HuH-7.5 (cell line): Measurements from ENCODE around the gene PLPPR1.
"Not testable (repeated sequence)": the region's sequence is repeated elsewhere in the genome, so short reads cannot be mapped to it uniquely, and the experiment has no call there.

Source experiments
- DNase-seq: peaks from one replicate; pipeline ENCODE4 v3.0.0; 2011; ENCODE audit warnings: low spot score

Gene PLPPR1

GRCh38 chr9:101307051-101307450 lies 278.5 kb downstream of the PLPPR1 start:
- DNase-seq: no peak

DNA sequence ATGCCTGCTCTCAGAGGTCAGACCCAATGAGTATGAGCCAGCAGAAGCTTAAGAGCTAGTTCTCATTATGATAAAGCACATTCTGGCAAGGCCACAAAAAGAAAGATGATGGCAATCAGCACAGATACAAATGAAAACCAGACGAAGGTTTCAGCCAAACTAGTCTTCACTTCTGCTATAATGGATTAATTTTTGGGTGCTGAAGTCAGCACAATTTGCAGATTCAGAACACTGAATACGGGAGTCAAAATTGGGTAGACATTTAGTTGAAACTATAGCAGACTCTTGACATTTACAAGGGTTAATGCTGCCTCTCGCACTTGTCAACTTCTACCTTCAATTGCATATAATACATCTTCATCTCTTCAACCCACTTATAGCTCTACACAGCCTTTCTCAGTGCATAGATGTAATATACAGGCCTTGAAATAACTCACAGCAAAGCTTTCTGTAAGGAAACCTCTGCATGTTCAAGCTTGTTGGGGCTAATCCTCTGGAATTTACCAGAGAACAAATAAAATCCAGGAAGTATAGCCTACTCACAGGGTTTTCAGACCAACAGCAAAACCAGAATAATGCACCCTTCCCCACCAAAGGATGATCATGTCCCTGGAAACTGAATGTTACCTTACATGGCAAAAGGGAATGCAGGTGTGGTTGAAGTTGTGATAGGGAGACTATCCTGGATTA lies 279.1 kb downstream of the PLPPR1 start:
- DNase-seq: no peak

DNA sequence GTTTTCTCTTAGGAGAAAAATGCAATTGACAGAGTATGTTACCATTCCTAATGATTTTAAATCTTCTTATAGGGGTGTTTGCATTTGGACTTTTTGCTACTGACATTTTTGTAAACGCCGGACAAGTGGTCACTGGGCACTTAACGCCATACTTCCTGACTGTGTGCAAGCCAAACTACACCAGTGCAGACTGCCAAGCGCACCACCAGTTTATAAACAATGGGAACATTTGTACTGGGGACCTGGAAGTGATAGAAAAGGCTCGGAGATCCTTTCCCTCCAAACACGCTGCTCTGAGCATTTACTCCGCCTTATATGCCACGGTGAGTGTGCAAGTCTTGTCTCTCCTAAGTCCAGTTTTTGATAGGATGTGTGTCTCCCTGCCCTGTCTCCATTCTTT lies 280.6 kb downstream of the PLPPR1 start:
- DNase-seq: no peak

DNA sequence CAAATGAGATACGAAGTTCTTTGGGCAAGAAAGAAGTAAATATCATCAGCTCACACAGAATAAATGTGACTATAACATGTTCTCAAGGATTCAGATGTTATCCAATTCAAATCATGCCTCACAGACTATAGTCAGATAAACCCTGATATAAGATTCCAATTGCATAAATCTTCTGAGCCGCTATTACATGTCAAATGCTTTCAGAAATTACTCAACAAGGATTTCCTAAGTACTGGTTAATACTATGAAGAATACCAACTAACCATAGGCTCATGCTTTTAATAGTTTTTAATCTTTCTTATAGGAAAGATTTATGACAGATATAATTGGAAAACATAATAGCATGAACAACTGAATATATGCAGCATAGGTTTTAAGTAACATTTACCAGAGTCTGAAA lies 282.7 kb downstream of the PLPPR1 start:
- no peak for DNase-seq

GRCh38 chr9:101311758-101312420 lies 283.4 kb downstream of the PLPPR1 start:
- DNase-seq: peak; percentile 29

DNA sequence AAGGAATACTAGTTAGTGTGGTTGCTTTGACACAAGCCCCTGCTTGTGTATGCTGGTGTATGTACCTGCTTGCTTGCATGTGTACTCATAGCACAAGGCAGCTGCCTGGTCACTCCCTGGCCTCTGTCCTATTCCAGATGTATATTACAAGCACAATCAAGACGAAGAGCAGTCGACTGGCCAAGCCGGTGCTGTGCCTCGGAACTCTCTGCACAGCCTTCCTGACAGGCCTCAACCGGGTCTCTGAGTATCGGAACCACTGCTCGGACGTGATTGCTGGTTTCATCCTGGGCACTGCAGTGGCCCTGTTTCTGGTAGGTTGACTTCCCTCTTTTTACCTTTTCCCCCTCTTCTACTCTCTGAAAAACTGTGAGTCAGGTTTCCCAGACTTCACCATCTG lies 284.1 kb downstream of the PLPPR1 start:
- DNase-seq: no peak

DNA sequence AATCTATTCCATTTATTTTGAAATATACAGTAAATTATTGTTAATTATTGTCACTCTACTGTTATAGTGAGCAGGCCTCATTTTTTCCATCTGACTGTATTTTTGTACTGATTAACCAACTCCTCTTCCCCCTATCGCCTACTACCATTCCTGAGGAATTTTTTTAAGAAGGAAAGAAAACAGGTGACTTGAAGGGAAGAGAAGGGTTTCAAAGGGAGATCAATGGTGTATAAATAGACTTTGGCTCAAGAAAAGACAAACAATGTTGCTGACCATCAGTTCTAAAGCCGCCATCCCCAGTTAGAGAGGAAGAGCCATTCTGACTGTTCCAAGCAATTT lies 286.6 kb downstream of the PLPPR1 start:
- DNase-seq: no peak

DNA sequence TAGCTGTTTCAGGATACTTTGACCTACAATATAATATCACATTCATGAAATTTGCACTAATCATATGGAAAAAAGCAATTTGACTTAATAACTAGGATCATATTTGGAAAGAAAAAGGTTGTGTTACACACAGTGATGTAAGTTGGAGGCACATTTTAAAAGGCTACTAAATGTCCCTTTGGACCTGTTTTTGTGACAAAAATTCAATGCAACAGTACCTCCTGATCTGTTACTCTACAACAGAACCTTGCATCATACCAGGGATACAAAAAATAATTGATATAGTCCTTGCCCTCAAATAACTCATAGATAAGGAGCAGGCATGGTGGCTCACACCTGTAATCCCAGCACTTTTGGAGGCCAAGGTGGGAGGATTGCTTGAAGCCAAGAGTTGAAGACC lies 289.2 kb downstream of the PLPPR1 start:
- DNase-seq: no peak

- no peak for DNase-seq
These were observed 294.6 kb downstream of the PLPPR1 start for GRCh38 chr9:101323129-101323528.

DNA sequence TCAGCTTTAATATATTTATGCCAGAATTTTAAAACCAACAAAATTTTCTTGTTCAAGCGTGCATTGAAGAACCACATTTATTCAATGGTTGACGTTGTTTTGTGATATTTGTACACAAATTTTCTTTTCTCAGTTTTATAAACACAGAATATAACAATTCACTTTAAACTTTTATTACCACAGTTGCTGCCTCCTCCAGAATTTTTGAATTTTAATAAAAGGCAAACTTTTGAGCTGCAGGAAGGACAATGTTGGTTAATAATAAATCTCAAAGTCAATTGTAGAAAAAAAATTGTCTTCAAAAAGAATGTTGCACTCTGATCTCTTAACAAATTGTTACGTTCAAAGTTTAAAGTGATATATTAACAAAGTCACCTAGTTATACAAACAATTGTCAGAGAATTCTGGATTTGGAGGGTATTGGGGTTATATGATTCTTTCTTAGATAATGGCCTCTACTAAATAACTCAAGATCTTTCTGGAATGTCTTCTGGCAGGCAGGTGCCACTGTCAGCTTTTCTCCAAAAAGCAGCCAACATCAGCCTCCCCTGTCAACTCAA lies 295.8 kb downstream of the PLPPR1 start:
- DNase-seq: no peak

DNA sequence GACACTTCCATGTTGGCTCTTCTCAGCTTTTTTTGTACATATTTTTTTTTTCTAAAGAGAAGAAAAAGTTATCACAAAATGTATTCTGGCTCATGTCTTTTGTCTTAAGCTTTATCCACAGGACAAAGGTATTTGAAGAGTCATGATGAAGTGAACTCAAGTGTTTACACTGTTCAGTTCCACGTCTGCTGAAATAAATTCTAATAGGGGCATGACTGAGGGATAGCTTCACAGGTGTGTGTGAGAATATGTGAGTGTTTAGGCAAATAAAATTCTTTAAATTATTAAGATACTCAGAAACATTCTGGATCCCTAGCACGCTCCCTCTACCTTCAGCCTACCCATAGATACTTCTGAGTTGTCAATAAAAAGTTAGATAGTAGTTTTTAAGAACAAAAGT lies 296.5 kb downstream of the PLPPR1 start:
- no peak for DNase-seq

- no peak for DNase-seq
These were observed 297.5 kb downstream of the PLPPR1 start for GRCh38 chr9:101326035-101326434.

GRCh38 chr9:101326501-101326900 lies 298.0 kb downstream of the PLPPR1 start:
- DNase-seq: no peak

DNA sequence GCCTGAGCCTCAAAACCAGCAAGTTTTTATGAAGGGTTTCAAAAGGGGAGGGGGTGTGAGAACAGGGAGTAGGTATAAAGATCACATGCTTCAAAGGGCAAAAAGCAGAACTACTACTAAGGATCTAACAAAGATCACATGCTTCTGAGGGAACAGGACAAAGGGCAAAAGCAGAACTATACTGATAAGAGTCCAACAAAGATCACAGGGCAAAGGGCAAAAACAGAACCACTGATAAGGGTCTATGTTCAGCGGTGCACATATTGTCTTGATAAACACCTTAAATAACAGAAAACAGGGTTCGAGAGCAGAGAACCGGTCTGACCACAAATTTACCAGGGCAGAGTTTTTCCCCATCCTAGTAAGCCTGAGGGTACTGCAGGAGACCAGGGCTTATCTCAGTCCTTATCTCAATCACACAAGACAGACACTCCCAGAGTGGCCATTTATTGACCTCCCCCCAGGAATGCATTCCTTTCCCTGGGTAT lies 298.9 kb downstream of the PLPPR1 start:
- not testable (repeated sequence) for DNase-seq

GRCh38 chr9:101332362-101332761 lies 303.8 kb downstream of the PLPPR1 start:
- DNase-seq: no peak

- no peak for DNase-seq
These were observed 305.0 kb downstream of the PLPPR1 start for GRCh38 chr9:101333490-101333889.

DNA sequence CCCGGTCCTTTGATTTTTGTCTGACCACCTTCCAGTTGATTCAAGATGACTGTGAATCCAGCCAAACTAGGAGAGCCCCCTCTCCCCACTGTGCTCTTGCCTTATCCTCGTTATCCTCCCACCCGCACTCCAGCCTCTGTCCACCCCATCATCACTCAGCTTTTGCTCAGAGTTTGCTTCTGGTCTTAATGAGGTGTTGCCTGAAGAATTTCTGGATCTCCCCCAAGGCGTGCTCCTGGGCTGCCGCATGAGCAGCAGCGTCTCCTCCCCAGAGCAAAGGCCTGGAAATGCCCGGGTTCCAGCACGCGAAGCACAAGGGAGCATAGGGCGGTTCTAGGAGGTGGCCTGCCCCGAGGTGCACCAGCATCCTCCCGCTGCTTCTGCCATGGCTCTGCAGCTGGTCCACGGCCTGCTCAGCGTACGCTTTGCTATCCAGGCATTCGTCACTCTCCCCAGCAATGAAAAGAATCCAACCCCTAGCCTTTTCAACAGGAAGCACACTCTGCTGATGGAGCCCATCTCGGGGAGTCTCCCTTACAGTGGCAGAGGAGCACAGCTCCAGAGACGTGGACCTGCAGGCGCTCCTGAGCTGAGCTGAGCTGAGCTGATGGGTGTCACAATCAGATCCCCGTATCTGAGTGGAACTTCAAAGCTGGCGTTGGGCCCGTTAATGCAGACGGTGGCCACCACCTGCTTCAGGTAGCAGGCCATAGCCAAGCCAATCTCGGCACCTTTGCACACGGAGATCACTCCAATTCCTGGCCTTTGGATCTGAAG lies 305.6 kb downstream of the PLPPR1 start:
- no peak for DNase-seq

GRCh38 chr9:101336091-101336490 lies 307.6 kb downstream of the PLPPR1 start:
- DNase-seq: no peak

GRCh38 chr9:101337237-101337636 lies 308.7 kb downstream of the PLPPR1 start:
- no peak for DNase-seq

DNA sequence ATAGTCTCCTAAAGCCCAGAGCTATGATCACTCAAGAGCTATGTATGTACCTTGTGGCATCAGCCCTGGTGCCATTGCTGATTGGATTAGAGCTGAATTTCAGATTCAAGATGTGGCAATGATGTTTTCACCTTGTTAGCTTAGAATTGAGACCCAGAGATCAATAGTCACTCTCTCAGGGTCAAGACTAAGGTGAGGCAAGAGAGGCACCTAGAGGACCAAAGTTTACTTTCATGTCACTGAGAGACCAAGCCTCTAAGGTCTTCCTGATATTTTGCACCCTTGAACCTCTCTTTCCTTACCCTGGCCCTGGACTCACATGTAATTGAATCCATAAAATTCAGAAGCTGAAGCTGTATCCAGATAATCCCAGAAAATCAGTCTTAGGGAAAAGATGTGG lies 313.4 kb downstream of the PLPPR1 start:
- DNase-seq: no peak

DNA sequence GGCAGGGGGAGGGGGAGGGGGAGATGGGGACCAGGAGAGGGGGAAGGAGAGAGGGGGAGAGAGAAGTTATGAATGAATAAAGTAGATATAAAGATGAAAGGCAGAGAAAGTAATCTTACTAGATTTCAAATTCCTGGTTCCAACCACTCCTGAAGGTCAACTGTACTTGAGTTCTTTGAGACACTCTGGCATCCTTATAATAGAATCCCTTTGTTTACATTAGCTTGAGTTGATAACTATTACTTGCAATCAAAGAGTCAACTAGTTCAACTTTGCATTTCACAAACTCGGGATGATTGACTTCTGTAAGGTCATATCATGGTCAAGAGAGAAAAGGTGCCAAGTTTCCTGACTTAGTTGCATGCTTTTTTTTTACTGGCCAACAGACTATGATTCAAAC lies 314.1 kb downstream of the PLPPR1 start:
- no peak for DNase-seq

GRCh38 chr9:101350285-101350684 lies 321.8 kb downstream of the PLPPR1 start:
- DNase-seq: no peak
